RWPE2 (cell line): ENCODE measurements around the gene STIM1.

ENCODE experiments used
- ATAC-seq: fragments of 200-7000 bp; cut with Tn5 transposase; 3 replicates; pipeline ENCODE4 v1.9.1; 2021; ENCODE audit warnings: low read depth
- DNase-seq: peaks from one replicate; pipeline ENCODE4 v3.0.0-alpha.2; 2020; ENCODE audit warnings: low spot score
- H3K27ac ChIP-seq: fragments of 450-650 bp; 2 replicates; pipeline ENCODE4 v1.5.1; 2017; ENCODE audit warnings: mild to moderate bottlenecking; ENCODE audit not compliant: poor library complexity, severe bottlenecking
- H3K27me3 ChIP-seq: fragments of 250-450 bp; sonication (Bioruptor Pico); 2 replicates; pipeline ENCODE4 v1.5.1; 2021; ENCODE audit warnings: mild to moderate bottlenecking, moderate library complexity; ENCODE audit not compliant: insufficient read depth, poor library complexity, severe bottlenecking
- H3K36me3 ChIP-seq: fragments of 250-450 bp; sonication (Bioruptor Pico); 2 replicates; pipeline ENCODE4 v1.5.1; 2020; ENCODE audit warnings: low read depth, mild to moderate bottlenecking, moderate library complexity
- H3K4me1 ChIP-seq: fragments of 250-450 bp; sonication (Bioruptor Pico); 2 replicates; pipeline ENCODE4 v1.5.1; 2021; ENCODE audit warnings: mild to moderate bottlenecking, moderate library complexity; ENCODE audit not compliant: insufficient read depth, poor library complexity, severe bottlenecking
- H3K4me3 ChIP-seq: fragments of 250-450 bp; sonication (Bioruptor Pico); 2 replicates; pipeline ENCODE4 v1.5.1; 2021; ENCODE audit warnings: mild to moderate bottlenecking, moderate library complexity; ENCODE audit not compliant: severe bottlenecking
- H3K9me3 ChIP-seq: fragments of 250-450 bp; sonication (Bioruptor Pico); 2 replicates; pipeline ENCODE4 v1.5.1; 2021; ENCODE audit warnings: mild to moderate bottlenecking, moderate library complexity; ENCODE audit not compliant: severe bottlenecking
- TF ChIP-seq, protein P1 (sequence below): fragments of 450-650 bp; IDR thresholded peaks from one replicate; pipeline ENCODE4 v1.5.1; 2017; ENCODE audit warnings: mild to moderate bottlenecking, moderate library complexity; ENCODE audit not compliant: poor library complexity, severe bottlenecking

Gene STIM1

DNA sequence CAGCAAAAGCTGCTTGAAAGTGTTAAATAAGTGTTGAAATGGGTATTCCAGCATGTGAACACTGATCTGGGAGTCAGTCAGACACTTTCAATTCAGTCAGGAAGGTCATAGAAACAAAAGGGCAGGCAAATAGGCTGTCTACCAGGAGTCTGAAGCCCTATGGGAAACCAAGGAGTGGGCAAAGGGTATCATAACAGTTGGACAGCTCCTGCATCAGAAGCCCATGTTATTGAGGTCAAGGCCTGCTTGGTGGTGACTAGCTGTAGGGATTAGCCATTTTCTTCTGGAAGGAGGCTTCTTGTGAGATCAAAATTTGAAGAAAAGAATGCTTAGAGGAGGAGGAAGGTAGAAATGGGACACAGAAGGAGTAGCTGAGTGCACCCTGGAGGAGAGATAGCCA, 97.3 kb downstream of the STIM1 start:
- H3K36me3 ChIP-seq: no peaks in the 10 kb centered on the region
- no peak for DNase-seq
- H3K27ac ChIP-seq: no peak overlapping the region
- peaks cover 13% of the 10 kb centered on the region for H3K4me1 ChIP-seq
- no peak overlapping the region for H3K4me3 ChIP-seq
- TF ChIP-seq, protein P1, sequence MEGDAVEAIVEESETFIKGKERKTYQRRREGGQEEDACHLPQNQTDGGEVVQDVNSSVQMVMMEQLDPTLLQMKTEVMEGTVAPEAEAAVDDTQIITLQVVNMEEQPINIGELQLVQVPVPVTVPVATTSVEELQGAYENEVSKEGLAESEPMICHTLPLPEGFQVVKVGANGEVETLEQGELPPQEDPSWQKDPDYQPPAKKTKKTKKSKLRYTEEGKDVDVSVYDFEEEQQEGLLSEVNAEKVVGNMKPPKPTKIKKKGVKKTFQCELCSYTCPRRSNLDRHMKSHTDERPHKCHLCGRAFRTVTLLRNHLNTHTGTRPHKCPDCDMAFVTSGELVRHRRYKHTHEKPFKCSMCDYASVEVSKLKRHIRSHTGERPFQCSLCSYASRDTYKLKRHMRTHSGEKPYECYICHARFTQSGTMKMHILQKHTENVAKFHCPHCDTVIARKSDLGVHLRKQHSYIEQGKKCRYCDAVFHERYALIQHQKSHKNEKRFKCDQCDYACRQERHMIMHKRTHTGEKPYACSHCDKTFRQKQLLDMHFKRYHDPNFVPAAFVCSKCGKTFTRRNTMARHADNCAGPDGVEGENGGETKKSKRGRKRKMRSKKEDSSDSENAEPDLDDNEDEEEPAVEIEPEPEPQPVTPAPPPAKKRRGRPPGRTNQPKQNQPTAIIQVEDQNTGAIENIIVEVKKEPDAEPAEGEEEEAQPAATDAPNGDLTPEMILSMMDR: no peak
- H3K9me3 ChIP-seq: no peaks in the 10 kb centered on the region
- no peak for ATAC-seq
- H3K27me3 ChIP-seq: no peaks in the 10 kb centered on the region

DNA sequence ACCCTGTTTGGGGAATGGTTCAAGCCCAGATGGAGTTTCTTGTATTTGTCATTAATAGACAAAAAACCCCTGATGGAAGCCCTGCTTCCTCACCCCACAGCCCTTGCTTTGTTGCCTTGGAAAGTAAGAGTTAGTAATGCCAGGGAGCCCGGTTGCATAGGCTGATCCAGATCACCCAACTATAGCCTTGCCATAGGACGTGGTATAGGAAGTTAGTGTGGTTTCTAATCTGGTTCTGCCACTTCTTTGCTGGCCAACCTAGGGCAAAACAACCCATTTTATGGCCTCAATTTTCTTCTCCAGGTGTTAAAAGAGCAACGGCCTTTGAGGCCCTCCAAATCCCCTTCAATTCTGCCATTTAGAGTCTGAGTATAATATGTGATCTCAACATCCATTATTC, 97.9 kb downstream of the STIM1 start:
- Histone ChIP-seq H3K4me3 (no peak overlapping the region), H3K4me1 (peaks cover 13% of the 10 kb centered on the region)

DNA sequence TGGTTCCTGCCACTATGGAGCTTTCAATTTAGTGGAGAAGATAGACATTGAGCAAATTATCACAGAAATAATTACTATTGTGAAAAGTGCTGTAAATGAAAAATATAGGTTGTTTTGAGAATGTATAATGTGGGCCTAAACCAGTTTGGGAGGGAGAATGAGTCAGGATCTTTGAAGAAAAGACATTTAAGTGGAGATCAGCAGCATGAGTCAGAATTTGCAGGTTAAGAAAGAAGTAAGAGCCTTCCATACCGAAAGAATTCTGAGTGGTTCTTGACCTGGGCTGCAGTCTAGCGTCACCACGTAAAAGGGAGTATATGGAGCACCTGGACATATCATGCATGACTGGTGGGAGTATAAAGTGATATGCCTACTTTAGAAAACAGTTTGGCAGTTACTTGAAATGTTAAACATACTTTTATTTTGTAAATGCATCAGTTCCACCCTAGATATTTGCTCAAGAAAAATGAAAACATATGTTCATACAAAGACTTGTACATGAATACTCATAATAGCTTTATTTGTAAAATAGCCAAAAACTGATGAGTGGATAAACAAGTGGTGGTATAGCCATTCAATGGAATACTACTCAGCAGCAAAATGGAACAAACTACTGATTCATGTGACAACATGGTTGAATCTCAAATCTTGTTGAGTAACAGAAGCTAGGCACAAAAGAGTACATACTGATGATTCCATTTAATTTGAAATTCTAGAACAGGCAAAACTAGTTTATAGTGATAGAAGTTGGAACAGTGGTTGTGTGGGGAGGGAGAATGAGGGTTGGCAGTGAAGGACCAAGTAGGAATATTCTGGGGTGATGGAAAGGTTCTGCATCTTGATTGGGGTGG, 99.2 kb downstream of the STIM1 start:
- Histone ChIP-seq H3K27me3 (no peaks in the 10 kb centered on the region), H3K4me3 (no peak overlapping the region), H3K36me3 (no peaks in the 10 kb centered on the region), H3K4me1 (peaks cover 13% of the 10 kb centered on the region), H3K9me3 (no peaks in the 10 kb centered on the region), H3K27ac (peak overlapping the region; percentile 24)
- ATAC-seq: peak; percentile 88
- no peak for DNase-seq
- TF ChIP-seq, protein P1: no peak

More for the DNA sequence above, 97.9 kb downstream of the STIM1 start:
- TF ChIP-seq, protein P1: no peak
- Histone ChIP-seq H3K27ac (no peak overlapping the region), H3K36me3 (no peaks in the 10 kb centered on the region), H3K9me3 (no peaks in the 10 kb centered on the region), H3K27me3 (no peaks in the 10 kb centered on the region)
- ATAC-seq: no peak
- DNase-seq: no peak

DNA sequence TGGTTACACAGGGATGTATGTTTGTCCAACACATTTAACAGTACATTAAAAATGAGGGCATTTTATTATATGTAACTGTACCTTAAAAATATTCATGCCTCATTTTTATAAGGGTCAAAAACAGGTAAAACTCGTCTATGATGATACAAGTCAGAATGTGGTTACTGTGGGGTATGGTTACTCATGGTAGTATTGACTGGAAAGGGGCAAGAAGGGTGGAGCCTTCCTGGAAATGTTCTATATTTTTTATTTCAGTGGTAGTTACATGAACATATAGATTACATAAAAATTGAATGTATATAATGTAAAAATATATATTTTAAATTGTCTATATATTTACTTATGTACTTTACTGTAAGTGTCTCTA, 99.8 kb downstream of the STIM1 start:
- ATAC-seq (no peak), DNase-seq (no peak)
- Histone ChIP-seq H3K4me3 (no peak overlapping the region), H3K9me3 (no peaks in the 10 kb centered on the region), H3K4me1 (peaks cover 13% of the 10 kb centered on the region), H3K27ac (no peak overlapping the region), H3K36me3 (no peaks in the 10 kb centered on the region), H3K27me3 (no peaks in the 10 kb centered on the region)
- TF ChIP-seq, protein P1: no peak

DNA sequence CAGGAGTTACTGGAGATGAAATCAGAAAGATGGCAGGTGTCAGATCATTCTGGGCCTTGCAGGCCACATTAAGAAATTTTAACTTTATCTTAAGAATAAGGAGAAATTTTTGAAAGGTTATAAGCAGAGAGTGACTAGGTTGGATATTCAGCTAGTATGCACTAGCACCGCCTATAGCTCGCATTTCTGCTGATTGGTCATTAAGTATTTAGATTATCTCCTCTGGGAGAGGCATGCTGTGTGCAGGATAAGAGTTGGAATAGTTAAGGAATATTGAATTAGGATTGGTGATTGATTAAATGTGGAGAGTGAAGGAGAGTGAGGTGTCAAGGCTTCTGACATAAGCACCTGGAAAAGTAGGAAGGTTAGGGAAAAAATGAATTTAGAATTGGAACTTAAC, 100.6 kb downstream of the STIM1 start:
- H3K9me3 ChIP-seq: no peaks in the 10 kb centered on the region
- H3K27ac ChIP-seq: no peak overlapping the region
- no peak for ATAC-seq
- DNase-seq: no peak
- H3K27me3 ChIP-seq: no peaks in the 10 kb centered on the region
- TF ChIP-seq, protein P1: no peak
- no peak overlapping the region for H3K4me3 ChIP-seq
- peaks cover 13% of the 10 kb centered on the region for H3K4me1 ChIP-seq
- no peaks in the 10 kb centered on the region for H3K36me3 ChIP-seq
